Measurements from ENCODE around the gene MRPL53. TPM values are rescaled to one million over a fixed set of nuclear protein-coding genes. Genes with fewer than 3 reads are reported as not detected.

Gene MRPL53
- polyA plus RNA-seq (2011; rRNA removed) = 38.9 and 41.2 TPM in 2 replicates
- polyA minus RNA-seq (2011; rRNA and poly(A)+ RNA removed) = 16.9 TPM in 2 replicates

DNA sequence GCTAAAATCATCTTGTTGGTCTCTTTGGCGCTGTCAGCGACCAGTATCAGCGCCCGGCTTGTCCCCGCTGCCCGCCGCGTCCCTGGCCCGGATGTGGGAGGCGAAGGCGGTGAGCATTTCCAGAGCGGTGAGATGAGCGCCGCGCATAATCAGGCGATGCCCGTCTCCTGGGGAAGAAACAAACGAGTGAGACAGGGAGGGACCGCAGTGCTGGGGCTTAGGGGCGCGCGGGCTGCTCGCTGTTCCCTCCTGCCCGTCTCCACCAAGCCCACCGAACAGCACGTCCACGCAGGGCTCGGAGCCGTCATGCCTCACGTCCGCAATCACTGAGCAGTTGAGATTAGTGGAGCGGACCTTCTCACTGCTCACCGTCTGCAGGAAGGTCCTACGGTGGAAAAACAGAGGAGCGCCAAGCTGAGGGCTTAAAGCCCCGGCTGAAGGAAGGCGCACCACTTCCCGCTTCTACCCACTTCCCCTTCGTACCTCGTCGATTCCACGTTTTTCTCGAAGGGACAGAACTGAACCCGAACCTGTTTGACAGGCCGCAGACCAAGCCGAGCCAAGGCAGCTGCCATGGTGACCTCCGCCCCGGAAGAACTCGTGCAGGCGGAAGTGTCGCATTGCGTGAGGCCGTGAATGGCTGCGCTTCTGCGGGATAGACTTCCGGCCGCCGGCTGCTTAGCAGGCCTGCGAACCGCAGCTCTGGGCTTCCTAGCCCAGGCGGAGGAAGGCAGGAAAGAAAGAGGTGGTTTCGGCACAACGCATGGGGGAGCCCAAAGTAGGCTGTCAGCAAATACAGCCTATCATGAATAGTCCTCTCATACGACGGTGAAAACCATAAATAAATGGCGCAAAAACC, at the start of gene MRPL53:
MRPL53 (minus strand) TSS at position 595 of the 859 bp plus-strand sequence; CDS start at position 575, 20 bp downstream.
- TF ChIP-seq, protein P1, sequence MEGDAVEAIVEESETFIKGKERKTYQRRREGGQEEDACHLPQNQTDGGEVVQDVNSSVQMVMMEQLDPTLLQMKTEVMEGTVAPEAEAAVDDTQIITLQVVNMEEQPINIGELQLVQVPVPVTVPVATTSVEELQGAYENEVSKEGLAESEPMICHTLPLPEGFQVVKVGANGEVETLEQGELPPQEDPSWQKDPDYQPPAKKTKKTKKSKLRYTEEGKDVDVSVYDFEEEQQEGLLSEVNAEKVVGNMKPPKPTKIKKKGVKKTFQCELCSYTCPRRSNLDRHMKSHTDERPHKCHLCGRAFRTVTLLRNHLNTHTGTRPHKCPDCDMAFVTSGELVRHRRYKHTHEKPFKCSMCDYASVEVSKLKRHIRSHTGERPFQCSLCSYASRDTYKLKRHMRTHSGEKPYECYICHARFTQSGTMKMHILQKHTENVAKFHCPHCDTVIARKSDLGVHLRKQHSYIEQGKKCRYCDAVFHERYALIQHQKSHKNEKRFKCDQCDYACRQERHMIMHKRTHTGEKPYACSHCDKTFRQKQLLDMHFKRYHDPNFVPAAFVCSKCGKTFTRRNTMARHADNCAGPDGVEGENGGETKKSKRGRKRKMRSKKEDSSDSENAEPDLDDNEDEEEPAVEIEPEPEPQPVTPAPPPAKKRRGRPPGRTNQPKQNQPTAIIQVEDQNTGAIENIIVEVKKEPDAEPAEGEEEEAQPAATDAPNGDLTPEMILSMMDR (IDR thresholded peaks at IDR 0.05; ENCODE audit: insufficient read depth, low read depth, low read length) = no peak
- peak; percentile 49 for DNase-seq (ENCODE audit: low read depth)
- ChIA-PET POLR2A (interaction anchor here (0.9 kb wide), 1 partner anchor 17 kb away, joined by 3 read pairs; the partner anchor contains the start of gene INO80B), CTCF (interaction anchor here (1.1 to 2.7 kb wide), 3 partner anchors 10 to 115 kb away, joined by 4 to 10 read pairs (median 5); partner anchors contain the start of genes CCDC142 and TTC31)
- peaks cover 13% of the 10 kb centered on the region for H3K36me3 ChIP-seq (ENCODE audit: control insufficient read depth, insufficient read depth, low read length)
- no peaks in the 10 kb centered on the region for H3K27me3 ChIP-seq (ENCODE audit: control insufficient read depth, insufficient read depth, low read length)
- H3K4me3 ChIP-seq (ENCODE audit: low read depth, low read length) = peak within 1 kb of the TSS; percentile 76

DNA sequence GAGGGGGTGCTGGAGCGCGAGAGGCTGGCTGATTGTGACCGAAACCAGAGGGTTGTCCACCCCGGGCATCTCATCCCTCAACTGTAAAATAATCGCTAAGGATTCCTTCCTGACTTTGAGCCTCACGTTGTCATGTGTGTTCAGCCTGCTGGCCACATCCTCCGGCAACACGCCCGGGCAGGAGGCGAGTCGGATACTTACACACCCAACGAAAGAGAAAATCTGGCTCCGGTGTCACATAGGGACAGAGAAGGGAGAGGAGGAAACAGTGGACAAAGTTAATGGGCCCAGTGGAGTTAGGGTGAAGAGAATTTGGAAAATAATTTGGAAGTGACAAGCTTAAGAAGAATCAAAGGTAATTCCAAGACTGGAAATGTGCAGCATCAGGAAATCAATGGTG, 44.2 kb upstream of the MRPL53 start:
- TF ChIP-seq, protein P1 (IDR thresholded peaks at IDR 0.05; ENCODE audit: insufficient read depth, low read depth, low read length) = no peak
- ChIA-PET POLR2A (no interaction called here), CTCF (no interaction called here)
- H3K27me3 ChIP-seq (ENCODE audit: control insufficient read depth, insufficient read depth, low read length) = peaks cover 62% of the 10 kb centered on the region
- H3K4me3 ChIP-seq (ENCODE audit: low read depth, low read length) = no peak overlapping the region
- no peak for DNase-seq (ENCODE audit: low read depth)
- no peaks in the 10 kb centered on the region; the same call in 1 of the 2 replicates for H3K36me3 ChIP-seq (ENCODE audit: control insufficient read depth, insufficient read depth, low read length)

DNA sequence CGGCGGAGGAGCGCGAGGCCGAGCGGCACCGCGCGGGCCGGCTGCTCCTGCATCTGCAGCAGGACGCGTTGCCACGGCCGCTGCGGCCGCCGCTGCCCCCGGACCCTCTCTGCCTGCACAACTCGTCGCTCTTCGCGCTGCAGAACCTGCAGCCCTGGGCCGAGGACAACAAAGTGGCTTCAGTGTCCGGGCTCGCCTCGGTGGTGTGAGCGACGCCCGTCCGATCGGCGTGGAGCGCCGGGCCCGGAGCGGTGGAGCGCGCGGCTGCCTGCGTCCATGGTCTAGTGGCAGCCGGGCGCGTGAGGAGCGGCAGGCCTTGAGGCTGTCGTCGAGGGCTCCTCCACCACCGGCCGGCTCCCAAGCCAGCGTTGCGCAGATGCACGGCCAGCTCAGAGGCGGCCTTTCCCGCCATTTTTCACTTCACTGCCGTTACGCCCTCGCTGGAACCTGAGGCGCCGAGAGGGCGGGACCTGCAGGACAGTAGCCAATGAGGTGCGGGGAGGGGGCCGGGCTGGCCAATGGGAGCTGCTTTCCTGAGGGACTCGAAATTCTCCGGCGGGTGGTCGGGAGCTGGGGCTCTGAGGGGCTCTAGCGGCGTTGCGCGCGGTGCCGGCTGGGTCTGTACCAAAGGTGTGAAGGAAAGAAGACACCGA, 43.6 kb upstream of the MRPL53 start:
- H3K4me3 ChIP-seq (ENCODE audit: low read depth, low read length) = peak overlapping the region; percentile 2; the same call in 1 of the 2 replicates
- peaks cover 62% of the 10 kb centered on the region for H3K27me3 ChIP-seq (ENCODE audit: control insufficient read depth, insufficient read depth, low read length)
- CTCF ChIA-PET = no interaction called here
- no peak for DNase-seq (ENCODE audit: low read depth)
- POLR2A ChIA-PET = no interaction called here
- H3K36me3 ChIP-seq (ENCODE audit: control insufficient read depth, insufficient read depth, low read length) = no peaks in the 10 kb centered on the region; the same call in 1 of the 2 replicates
- TF ChIP-seq, protein P1 (IDR thresholded peaks at IDR 0.05; ENCODE audit: insufficient read depth, low read depth, low read length) = no peak

DNA sequence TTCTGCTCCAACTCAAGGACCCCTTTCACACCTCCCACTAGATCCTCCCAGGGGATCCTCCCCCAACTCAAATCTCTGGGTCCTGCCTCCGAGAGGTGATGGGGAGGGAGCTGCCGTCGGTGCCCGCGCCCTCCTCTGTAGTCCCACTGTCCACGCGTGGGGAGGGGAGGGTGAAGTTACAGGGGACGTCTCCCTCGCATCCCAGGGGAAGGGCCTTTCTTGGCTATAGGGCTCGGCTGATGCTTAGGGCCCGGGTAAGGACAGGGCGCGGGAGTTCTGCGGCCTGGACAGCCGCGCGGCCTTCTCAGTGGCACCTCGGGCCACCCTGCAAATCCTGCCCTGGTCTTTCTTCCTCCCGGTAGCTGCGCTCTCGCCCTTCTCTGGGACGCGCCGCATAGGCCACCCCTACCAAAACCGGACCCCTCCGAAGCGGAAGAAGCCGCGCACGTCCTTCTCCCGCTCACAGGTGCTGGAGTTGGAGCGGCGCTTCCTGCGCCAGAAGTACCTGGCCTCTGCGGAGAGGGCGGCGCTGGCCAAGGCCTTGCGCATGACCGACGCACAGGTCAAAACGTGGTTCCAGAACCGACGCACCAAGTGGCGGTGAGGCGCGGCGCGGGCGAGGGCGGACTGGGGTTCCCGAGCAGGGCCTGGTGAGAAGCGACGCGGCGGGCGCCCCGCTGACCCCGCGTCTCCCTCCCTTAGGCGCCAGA, 42.9 kb upstream of the MRPL53 start:
- POLR2A ChIA-PET = no interaction called here
- H3K36me3 ChIP-seq (ENCODE audit: control insufficient read depth, insufficient read depth, low read length) = no peaks in the 10 kb centered on the region; the same call in 1 of the 2 replicates
- no peak for DNase-seq (ENCODE audit: low read depth)
- no peak overlapping the region for H3K4me3 ChIP-seq (ENCODE audit: low read depth, low read length)
- H3K27me3 ChIP-seq (ENCODE audit: control insufficient read depth, insufficient read depth, low read length) = peaks cover 60% of the 10 kb centered on the region
- CTCF ChIA-PET = no interaction called here
- TF ChIP-seq, protein P1 (IDR thresholded peaks at IDR 0.05; ENCODE audit: insufficient read depth, low read depth, low read length) = no peak
